ENCODE results near the gene C1orf35. TPM values are rescaled to one million over a fixed set of nuclear protein-coding genes. Genes with fewer than 3 reads are reported as not detected.

The C1orf35 gene
- total and polyA plus RNA-seq, 2 of the 8 experiments (the other 6 are each of a cell fraction or from before 2014, with no cell fraction given) = 18.6 to 19.9 TPM

GRCh38 chr1:228062812-228063211, 40.3 kb downstream of the C1orf35 start (continued):
- no peak for TF ChIP-seq SIN3A (conservative IDR thresholded peaks at IDR 0.05 in 1 of 2, IDR thresholded peaks at IDR 0.05 in 1 of 2; ENCODE audit: low read depth in 1 of 2, low read length in 2 of 2)
- TF ChIP-seq, protein P1, sequence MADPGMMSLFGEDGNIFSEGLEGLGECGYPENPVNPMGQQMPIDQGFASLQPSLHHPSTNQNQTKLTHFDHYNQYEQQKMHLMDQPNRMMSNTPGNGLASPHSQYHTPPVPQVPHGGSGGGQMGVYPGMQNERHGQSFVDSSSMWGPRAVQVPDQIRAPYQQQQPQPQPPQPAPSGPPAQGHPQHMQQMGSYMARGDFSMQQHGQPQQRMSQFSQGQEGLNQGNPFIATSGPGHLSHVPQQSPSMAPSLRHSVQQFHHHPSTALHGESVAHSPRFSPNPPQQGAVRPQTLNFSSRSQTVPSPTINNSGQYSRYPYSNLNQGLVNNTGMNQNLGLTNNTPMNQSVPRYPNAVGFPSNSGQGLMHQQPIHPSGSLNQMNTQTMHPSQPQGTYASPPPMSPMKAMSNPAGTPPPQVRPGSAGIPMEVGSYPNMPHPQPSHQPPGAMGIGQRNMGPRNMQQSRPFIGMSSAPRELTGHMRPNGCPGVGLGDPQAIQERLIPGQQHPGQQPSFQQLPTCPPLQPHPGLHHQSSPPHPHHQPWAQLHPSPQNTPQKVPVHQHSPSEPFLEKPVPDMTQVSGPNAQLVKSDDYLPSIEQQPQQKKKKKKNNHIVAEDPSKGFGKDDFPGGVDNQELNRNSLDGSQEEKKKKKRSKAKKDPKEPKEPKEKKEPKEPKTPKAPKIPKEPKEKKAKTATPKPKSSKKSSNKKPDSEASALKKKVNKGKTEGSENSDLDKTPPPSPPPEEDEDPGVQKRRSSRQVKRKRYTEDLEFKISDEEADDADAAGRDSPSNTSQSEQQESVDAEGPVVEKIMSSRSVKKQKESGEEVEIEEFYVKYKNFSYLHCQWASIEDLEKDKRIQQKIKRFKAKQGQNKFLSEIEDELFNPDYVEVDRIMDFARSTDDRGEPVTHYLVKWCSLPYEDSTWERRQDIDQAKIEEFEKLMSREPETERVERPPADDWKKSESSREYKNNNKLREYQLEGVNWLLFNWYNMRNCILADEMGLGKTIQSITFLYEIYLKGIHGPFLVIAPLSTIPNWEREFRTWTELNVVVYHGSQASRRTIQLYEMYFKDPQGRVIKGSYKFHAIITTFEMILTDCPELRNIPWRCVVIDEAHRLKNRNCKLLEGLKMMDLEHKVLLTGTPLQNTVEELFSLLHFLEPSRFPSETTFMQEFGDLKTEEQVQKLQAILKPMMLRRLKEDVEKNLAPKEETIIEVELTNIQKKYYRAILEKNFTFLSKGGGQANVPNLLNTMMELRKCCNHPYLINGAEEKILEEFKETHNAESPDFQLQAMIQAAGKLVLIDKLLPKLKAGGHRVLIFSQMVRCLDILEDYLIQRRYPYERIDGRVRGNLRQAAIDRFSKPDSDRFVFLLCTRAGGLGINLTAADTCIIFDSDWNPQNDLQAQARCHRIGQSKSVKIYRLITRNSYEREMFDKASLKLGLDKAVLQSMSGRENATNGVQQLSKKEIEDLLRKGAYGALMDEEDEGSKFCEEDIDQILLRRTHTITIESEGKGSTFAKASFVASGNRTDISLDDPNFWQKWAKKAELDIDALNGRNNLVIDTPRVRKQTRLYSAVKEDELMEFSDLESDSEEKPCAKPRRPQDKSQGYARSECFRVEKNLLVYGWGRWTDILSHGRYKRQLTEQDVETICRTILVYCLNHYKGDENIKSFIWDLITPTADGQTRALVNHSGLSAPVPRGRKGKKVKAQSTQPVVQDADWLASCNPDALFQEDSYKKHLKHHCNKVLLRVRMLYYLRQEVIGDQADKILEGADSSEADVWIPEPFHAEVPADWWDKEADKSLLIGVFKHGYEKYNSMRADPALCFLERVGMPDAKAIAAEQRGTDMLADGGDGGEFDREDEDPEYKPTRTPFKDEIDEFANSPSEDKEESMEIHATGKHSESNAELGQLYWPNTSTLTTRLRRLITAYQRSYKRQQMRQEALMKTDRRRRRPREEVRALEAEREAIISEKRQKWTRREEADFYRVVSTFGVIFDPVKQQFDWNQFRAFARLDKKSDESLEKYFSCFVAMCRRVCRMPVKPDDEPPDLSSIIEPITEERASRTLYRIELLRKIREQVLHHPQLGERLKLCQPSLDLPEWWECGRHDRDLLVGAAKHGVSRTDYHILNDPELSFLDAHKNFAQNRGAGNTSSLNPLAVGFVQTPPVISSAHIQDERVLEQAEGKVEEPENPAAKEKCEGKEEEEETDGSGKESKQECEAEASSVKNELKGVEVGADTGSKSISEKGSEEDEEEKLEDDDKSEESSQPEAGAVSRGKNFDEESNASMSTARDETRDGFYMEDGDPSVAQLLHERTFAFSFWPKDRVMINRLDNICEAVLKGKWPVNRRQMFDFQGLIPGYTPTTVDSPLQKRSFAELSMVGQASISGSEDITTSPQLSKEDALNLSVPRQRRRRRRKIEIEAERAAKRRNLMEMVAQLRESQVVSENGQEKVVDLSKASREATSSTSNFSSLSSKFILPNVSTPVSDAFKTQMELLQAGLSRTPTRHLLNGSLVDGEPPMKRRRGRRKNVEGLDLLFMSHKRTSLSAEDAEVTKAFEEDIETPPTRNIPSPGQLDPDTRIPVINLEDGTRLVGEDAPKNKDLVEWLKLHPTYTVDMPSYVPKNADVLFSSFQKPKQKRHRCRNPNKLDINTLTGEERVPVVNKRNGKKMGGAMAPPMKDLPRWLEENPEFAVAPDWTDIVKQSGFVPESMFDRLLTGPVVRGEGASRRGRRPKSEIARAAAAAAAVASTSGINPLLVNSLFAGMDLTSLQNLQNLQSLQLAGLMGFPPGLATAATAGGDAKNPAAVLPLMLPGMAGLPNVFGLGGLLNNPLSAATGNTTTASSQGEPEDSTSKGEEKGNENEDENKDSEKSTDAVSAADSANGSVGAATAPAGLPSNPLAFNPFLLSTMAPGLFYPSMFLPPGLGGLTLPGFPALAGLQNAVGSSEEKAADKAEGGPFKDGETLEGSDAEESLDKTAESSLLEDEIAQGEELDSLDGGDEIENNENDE (IDR thresholded peaks at IDR 0.05; ENCODE audit: insufficient replicate concordance, low read length) = no peak
